NCI-H2227 (cell line): ENCODE measurements around the gene ASL.
"Not testable (repeated sequence)": the region's sequence is repeated elsewhere in the genome, so short reads cannot be mapped to it uniquely, and the experiment has no call there.

ENCODE experiments used
- DNase-seq: peaks from one replicate; lab custom pipeline; 2025; ENCODE audit not compliant: unreplicated experiment; lab: John Stamatoyannopoulos, UW

ASL gene

GRCh38 chr7:66072208-66072607 lies 3.4 kb upstream of the ASL start:
- DNase-seq = not testable (repeated sequence)

GRCh38 chr7:66076462-66077329 lies 1.1 kb downstream of the ASL start:
- DNase-seq = no peak

- no peak for DNase-seq
Observed at GRCh38 chr7:66078067-66078466, 2.4 kb downstream of the ASL start.

- no peak for DNase-seq
Observed at GRCh38 chr7:66082083-66082482, 6.5 kb downstream of the ASL start.

- no peak for DNase-seq
Observed at GRCh38 chr7:66082886-66083415, 7.3 kb downstream of the ASL start.

- no peak for DNase-seq
Observed at GRCh38 chr7:66083677-66084076, 8.1 kb downstream of the ASL start.

- no peak for DNase-seq
Observed at GRCh38 chr7:66088861-66089838, 13.5 kb downstream of the ASL start.

DNA sequence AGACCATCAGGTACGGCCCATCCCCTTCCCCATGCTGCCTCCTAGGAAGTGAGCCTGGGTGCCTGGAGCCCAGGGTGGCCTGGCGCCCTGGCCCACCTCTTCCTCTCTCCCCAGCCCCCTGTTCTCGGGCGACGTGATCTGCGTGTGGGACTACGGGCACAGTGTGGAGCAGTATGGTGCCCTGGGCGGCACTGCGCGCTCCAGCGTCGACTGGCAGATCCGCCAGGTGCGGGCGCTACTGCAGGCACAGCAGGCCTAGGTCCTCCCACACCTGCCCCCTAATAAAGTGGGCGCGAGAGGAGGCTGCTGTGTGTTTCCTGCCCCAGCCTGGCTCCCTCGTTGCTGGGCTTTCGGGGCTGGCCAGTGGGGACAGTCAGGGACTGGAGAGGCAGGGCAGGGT lies 17.0 kb downstream of the ASL start:
- no peak for DNase-seq

GRCh38 chr7:66095010-66095409 lies 19.4 kb downstream of the ASL start:
- no peak for DNase-seq

GRCh38 chr7:66099232-66099550 lies 23.6 kb downstream of the ASL start:
- DNase-seq = no peak

DNA sequence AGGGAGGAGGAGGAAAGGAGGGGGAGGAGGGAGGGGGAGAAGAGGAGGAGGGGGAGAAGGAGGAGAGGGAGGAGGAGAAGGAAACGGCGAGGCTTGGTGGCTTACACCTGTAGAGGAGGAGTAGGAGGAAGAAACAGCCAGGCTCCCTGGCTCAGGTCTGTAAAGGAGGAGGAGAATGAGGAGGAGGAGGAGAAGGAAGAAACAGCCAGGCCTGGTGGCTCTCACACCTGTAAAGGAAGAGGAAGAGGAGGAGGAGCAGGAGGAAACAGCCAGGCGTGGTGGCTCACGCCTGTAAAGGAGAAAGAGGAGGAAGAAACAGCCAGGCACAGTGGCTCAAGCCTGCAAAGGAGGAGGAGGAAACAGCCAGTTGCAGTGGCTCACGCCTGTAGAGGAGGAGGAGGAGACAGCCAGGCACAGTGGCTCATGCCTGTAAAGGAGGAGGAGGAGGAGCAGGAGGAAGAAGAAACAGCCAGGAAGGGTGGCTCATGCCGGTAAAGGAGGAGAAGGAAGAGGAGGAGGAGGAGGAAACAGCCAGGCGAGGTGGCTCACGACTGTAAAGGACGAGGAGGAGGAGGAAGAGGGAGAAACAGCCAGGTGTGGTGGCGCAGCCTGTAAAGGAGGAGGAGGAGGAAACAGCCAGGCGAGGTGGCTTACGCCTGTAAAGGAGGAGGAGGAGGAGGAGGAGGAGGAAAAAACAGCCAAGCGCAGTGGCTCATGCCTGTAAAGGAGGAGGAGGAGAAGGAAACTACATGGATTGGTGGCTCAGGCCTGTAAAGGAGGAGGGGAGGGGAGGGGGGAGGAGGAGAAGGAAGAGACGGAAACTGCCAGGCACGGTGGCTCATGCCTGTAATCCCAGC lies 24.2 kb downstream of the ASL start:
- DNase-seq = peak; percentile 79

- no peak for DNase-seq
Observed at GRCh38 chr7:66100408-66101050, 24.9 kb downstream of the ASL start.

DNA sequence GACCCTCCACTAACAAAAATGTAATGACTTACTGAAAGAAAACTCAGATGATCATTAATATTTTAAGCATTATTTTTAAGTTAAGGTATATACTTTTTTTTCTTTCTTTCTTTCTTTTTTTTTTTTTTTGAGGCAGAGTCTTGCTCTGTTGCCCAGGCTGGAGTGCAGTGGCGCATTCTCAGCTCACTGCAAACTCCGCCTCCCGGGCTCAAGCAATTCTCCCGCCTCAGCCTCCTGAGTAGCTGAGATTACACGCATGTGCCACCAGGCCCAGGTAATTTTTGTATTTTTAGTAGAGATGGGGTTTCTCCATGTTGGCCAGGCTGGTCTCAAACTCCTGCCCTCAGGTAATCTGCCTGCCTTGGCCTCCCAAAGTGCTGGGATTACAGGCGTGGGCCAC lies 26.5 kb downstream of the ASL start:
- DNase-seq = not testable (repeated sequence)

DNA sequence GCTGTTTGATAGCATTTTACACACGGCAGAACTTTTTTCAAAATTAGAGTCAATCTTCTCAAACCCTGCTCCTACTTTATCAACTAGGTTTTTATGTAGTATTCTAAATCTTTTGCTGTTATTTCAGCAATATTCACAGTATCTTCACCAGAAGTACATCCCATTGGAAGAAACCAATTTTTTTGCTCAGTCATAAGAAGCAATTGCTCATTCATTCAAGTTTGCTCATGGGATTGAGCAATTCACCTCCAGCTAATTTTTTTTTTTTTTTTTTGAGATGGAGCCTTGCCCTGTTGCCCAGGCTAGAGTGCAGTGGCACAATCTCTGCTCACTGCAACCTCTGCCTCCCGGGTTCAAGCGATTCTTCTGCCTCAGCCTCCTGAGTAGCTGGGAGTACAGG lies 28.4 kb downstream of the ASL start:
- not testable (repeated sequence) for DNase-seq

DNA sequence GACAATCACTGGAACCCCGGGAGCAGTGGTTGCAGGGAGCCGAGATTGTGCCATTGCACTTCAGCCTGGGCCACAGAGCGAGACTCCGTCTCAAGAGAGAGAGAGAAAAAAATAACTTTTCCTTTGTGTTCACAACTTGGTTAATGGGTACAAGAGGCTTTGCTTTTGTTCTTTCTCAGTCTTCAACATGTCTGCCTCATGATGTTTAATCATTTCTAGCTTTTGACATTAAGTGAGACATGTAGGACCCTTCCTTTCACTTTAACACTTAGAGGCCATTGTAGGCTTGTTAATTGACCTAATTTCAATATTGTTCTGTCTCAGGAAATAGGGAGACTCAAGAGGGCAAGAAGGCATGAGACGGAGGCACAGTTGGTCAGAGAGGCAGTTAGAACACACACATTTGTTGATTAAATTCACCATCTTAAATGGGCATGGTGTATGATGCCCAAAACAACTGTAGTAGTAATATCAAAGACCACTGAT lies 29.7 kb downstream of the ASL start:
- DNase-seq = no peak

DNA sequence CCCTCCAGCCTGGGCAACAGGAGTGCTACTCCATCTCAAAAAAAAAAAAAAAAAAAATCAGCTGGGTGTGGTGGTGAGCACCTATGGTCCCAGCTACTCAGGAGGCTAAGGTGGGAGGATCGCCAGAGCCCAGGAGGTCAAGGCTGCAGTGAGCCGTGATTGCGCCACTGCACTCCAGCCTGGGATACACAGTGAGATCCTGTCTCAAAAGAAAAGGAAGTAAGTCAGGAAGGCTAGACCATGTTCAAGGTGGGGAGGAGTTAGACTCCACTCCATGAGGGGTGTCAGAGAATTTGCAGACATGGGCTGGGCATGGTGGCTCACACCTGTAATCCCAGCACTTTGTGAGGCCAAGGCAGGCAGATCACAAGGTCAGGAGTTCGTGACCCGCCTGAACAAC lies 32.8 kb downstream of the ASL start:
- not testable (repeated sequence) for DNase-seq

DNA sequence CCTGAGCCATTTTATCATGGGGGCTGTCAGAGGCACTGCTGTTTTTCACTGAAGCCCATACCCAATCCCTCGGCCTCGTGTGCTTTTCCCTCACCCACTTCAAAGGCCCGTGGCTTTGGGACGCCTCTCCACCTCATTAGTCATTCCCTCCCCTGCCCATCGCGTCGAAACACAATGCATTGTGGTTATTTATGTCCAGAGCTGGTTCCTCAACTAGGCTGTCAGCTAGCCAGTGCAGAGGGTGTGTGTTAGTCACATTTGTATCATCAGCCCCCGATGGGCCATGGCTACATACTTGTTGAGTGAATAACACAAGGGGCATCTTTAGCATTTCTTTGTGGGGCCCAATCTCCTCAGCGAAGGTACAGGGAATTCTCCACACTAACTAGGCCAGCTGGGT lies 35.2 kb downstream of the ASL start:
- no peak for DNase-seq

GRCh38 chr7:66114743-66115649 lies 39.4 kb downstream of the ASL start, which contains the start of gene CRCP:
TSS of gene CRCP (plus strand) at chr7:66114847. CDS start at chr7:66114963, 116 bp downstream.
- peak; percentile 88 for DNase-seq
